Measurements from ENCODE around the gene ACVR1. TPM values are rescaled to one million over a fixed set of nuclear protein-coding genes. Genes with fewer than 3 reads are reported as not detected.

Gene ACVR1
- total and polyA plus RNA-seq, 2 donors (not counting 3 experiments of a cell fraction or from before 2014, with no cell fraction given), result 24.8 to 33.6 TPM

DNA sequence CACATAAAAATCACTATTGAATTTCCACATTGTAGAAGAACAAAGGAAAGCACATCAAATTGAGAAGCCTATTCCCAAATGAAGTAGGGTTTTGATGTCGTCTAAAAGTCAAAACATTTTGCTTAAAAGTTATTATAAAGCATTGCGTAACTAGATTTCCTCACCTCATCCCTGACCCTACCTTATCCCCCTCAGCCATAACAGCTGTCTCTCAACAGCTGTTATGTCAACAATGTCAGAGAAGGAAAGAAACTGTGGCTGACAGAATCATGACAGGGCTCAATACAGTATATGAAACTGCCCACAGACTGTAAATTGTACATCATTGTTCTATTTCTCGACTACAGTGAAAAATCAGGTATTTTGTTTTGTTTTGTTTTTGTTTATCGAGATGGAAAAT lies 184.4 kb downstream of the ACVR1 start:
- dilution Hi-C loops (cut with MboI; ENCODE audit: extremely low pct_ligation_motif_present, low sequenced_read_pairs), result no loop called here
- TF ChIP-seq EZH2 (IDR thresholded peaks at IDR 0.05; ENCODE audit: borderline replicate concordance, low read depth, low read length, severe bottlenecking), result no peak
- no peak for TF ChIP-seq POLR2AphosphoS5 (IDR thresholded peaks at IDR 0.05; ENCODE audit: insufficient read depth, low read depth, low read length)
- TF ChIP-seq GATA2 (IDR thresholded peaks at IDR 0.05; ENCODE audit: insufficient read depth, insufficient read length, low read depth, low read length), result no peak
- TF ChIP-seq, protein P1, sequence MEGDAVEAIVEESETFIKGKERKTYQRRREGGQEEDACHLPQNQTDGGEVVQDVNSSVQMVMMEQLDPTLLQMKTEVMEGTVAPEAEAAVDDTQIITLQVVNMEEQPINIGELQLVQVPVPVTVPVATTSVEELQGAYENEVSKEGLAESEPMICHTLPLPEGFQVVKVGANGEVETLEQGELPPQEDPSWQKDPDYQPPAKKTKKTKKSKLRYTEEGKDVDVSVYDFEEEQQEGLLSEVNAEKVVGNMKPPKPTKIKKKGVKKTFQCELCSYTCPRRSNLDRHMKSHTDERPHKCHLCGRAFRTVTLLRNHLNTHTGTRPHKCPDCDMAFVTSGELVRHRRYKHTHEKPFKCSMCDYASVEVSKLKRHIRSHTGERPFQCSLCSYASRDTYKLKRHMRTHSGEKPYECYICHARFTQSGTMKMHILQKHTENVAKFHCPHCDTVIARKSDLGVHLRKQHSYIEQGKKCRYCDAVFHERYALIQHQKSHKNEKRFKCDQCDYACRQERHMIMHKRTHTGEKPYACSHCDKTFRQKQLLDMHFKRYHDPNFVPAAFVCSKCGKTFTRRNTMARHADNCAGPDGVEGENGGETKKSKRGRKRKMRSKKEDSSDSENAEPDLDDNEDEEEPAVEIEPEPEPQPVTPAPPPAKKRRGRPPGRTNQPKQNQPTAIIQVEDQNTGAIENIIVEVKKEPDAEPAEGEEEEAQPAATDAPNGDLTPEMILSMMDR (IDR thresholded peaks at IDR 0.05; ENCODE audit: extremely low read depth in 1 of 2, insufficient read depth in 1 of 2, low read depth in 1 of 2, low read length in 2 of 2), result no peak
- Histone ChIP-seq H3K27ac (ENCODE audit: insufficient read depth, low read depth, low read length) (no peak overlapping the region), H3K9me3 (replicated peaks; ENCODE audit: control insufficient read depth, insufficient read depth, low read length) (no peaks in the 10 kb centered on the region), H3K27me3 (ENCODE audit: control insufficient read depth in 2 of 2, insufficient read depth in 2 of 2, low read length in 2 of 2) (no peaks in the 10 kb centered on the region), H3K9me1 (replicated peaks; ENCODE audit: control insufficient read depth, extremely low read depth, insufficient read depth, low read length) (no peaks in the 10 kb centered on the region), H3K4me2 (ENCODE audit: insufficient read depth, low read length) (no peak overlapping the region), H3K36me3 (ENCODE audit: control insufficient read depth in 2 of 2, extremely low read depth in 1 of 2, insufficient read depth in 2 of 2, low read length in 2 of 2) (no peaks in the 10 kb centered on the region), H3K4me3 (replicated peaks in 1 of 3; ENCODE audit: insufficient read depth in 1 of 3, low read depth in 1 of 3, low read length in 3 of 3) (no peak overlapping the region), H2AFZ (ENCODE audit: low read depth, low read length) (no peak overlapping the region), H3K79me2 (ENCODE audit: control insufficient read depth, insufficient read depth, low read length) (no peaks in the 10 kb centered on the region), H3K9ac (replicated peaks; ENCODE audit: extremely low read depth, insufficient read depth, low read length) (no peak overlapping the region), H4K20me1 (replicated peaks; ENCODE audit: control insufficient read depth, extremely low read depth, insufficient read depth, low read length) (no peaks in the 10 kb centered on the region), H3K4me1 (ENCODE audit: control insufficient read depth, extremely low read depth, insufficient read depth, low read length) (no peaks in the 10 kb centered on the region)
- intact Hi-C loops (cut with micrococcal nuclease), result no loop called here
- ChIA-PET CTCF (no interaction called here), POLR2A (no interaction called here)
- BruUV-seq (replicated peaks), result no TSS peak
- DNase-seq (ENCODE audit: low read depth, low spot score), result no peak
- FAIRE-seq, result no peak

DNA sequence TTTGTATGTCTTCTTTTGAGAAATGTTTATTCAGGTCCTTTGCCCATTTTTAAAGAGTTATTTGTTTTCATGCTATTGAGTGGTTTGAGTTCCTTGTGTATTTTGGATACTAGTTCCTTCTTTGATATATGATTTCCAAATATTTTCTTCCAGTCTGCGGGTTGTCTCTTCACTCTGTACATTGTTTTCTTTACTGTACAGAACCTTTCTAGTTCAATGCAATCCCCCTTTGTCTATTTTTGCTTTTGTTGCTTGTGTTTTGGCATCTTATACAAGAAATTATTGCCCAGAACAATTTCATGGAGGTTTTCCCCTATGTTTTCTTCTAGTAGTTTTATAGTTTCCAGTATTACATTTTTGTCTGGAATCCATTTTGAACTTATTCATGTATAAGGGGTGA lies 185.0 kb downstream of the ACVR1 start:
- Histone ChIP-seq H3K4me2 (ENCODE audit: insufficient read depth, low read length) (no peak overlapping the region), H4K20me1 (replicated peaks; ENCODE audit: control insufficient read depth, extremely low read depth, insufficient read depth, low read length) (no peaks in the 10 kb centered on the region), H3K9me1 (replicated peaks; ENCODE audit: control insufficient read depth, extremely low read depth, insufficient read depth, low read length) (no peaks in the 10 kb centered on the region), H3K4me3 (replicated peaks in 1 of 3; ENCODE audit: insufficient read depth in 1 of 3, low read depth in 1 of 3, low read length in 3 of 3) (no peak overlapping the region), H3K9me3 (replicated peaks; ENCODE audit: control insufficient read depth, insufficient read depth, low read length) (no peaks in the 10 kb centered on the region), H3K36me3 (ENCODE audit: control insufficient read depth in 2 of 2, extremely low read depth in 1 of 2, insufficient read depth in 2 of 2, low read length in 2 of 2) (no peaks in the 10 kb centered on the region), H3K4me1 (ENCODE audit: control insufficient read depth, extremely low read depth, insufficient read depth, low read length) (no peaks in the 10 kb centered on the region), H3K27me3 (ENCODE audit: control insufficient read depth in 2 of 2, insufficient read depth in 2 of 2, low read length in 2 of 2) (no peaks in the 10 kb centered on the region), H3K79me2 (ENCODE audit: control insufficient read depth, insufficient read depth, low read length) (no peaks in the 10 kb centered on the region), H3K27ac (ENCODE audit: insufficient read depth, low read depth, low read length) (no peak overlapping the region), H2AFZ (ENCODE audit: low read depth, low read length) (no peak overlapping the region), H3K9ac (replicated peaks; ENCODE audit: extremely low read depth, insufficient read depth, low read length) (no peak overlapping the region)
- TF ChIP-seq GATA2 (IDR thresholded peaks at IDR 0.05; ENCODE audit: insufficient read depth, insufficient read length, low read depth, low read length) (no peak), EZH2 (IDR thresholded peaks at IDR 0.05; ENCODE audit: borderline replicate concordance, low read depth, low read length, severe bottlenecking) (no peak), JUN (IDR thresholded peaks at IDR 0.05; ENCODE audit: borderline replicate concordance, insufficient read depth, insufficient read length, low read depth) (no peak), POLR2AphosphoS5 (IDR thresholded peaks at IDR 0.05; ENCODE audit: insufficient read depth, low read depth, low read length) (no peak), POLR2A (IDR thresholded peaks at IDR 0.05; ENCODE audit: low read depth, low read length) (no peak), MYC (IDR thresholded peaks at IDR 0.05; ENCODE audit: low read depth, low read length) (no peak), FOS (IDR thresholded peaks at IDR 0.05; ENCODE audit: borderline replicate concordance, insufficient read depth, low read length) (no peak)
- TF ChIP-seq, protein P2, sequence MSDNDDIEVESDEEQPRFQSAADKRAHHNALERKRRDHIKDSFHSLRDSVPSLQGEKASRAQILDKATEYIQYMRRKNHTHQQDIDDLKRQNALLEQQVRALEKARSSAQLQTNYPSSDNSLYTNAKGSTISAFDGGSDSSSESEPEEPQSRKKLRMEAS (IDR thresholded peaks at IDR 0.05; ENCODE audit: insufficient read depth, insufficient read length), result no peak
- TF ChIP-seq, protein P1 (IDR thresholded peaks at IDR 0.05; ENCODE audit: extremely low read depth in 1 of 2, insufficient read depth in 1 of 2, low read depth in 1 of 2, low read length in 2 of 2), result no peak
- BruUV-seq (replicated peaks), result no TSS peak
- FAIRE-seq (no peak), DNase-seq (ENCODE audit: low read depth, low spot score) (no peak)
- ChIA-PET CTCF (no interaction called here), POLR2A (no interaction called here)
- dilution Hi-C loops (cut with MboI; ENCODE audit: extremely low pct_ligation_motif_present, low sequenced_read_pairs) (no loop called here), intact Hi-C loops (cut with micrococcal nuclease) (no loop called here)

Data from endothelial cell of umbilical vein (primary cell).